H9 (cell line): Measurements from ENCODE around the gene DEGS2. TPM values are rescaled to one million over a fixed set of nuclear protein-coding genes. Genes with fewer than 3 reads are reported as not detected.

Experiments
- DNase-seq: peaks from one replicate; pipeline ENCODE4 v3.0.0-alpha.2; 2017
- H2AFZ ChIP-seq: one replicate; pipeline ENCODE4 v1.6.1; 2013; ENCODE audit warnings: mild to moderate bottlenecking, low read length, control low read depth, moderate library complexity
- H2AK5ac ChIP-seq: 2 replicates; pipeline ENCODE4 v1.6.1; 2013; ENCODE audit warnings: low read length, control low read depth, mixed read lengths; ENCODE audit not compliant: insufficient read length
- H2BK120ac ChIP-seq: one replicate; pipeline ENCODE4 v1.6.1; 2013; ENCODE audit warnings: low read depth, mild to moderate bottlenecking, low read length, control low read depth, inconsistent platforms; ENCODE audit not compliant: poor library complexity, severe bottlenecking
- H2BK12ac ChIP-seq: 2 replicates; pipeline ENCODE4 v1.6.1; 2013; ENCODE audit warnings: low read length, control low read depth, mixed read lengths, low read depth; ENCODE audit not compliant: insufficient read length
- H2BK15ac ChIP-seq: 2 replicates; pipeline ENCODE4 v1.6.1; 2013; ENCODE audit warnings: low read depth, low read length, control low read depth
- H2BK20ac ChIP-seq: one replicate; pipeline ENCODE4 v1.6.1; 2013; ENCODE audit warnings: low read depth, mild to moderate bottlenecking, low read length, control low read depth, inconsistent platforms; ENCODE audit not compliant: poor library complexity, severe bottlenecking
- H2BK5ac ChIP-seq: 2 replicates; pipeline ENCODE4 v1.6.1; 2013; ENCODE audit warnings: low read length, control low read depth, mixed read lengths; ENCODE audit not compliant: insufficient read length
- H3K14ac ChIP-seq: 2 replicates; pipeline ENCODE4 v1.6.1; 2013; ENCODE audit warnings: low read length, control low read depth; ENCODE audit not compliant: insufficient read depth
- H3K18ac ChIP-seq: 2 replicates; pipeline ENCODE4 v1.6.1; 2013; ENCODE audit warnings: low read depth, mild to moderate bottlenecking, mixed read lengths, low read length, control low read depth; ENCODE audit not compliant: insufficient read length
- H3K23ac ChIP-seq: 2 replicates; pipeline ENCODE4 v1.6.1; 2013; ENCODE audit warnings: low read length, control low read depth, mixed read lengths, low read depth; ENCODE audit not compliant: insufficient read length
- H3K23me2 ChIP-seq: 2 replicates; pipeline ENCODE4 v1.6.1; 2013; ENCODE audit warnings: low read depth, mild to moderate bottlenecking, mixed read lengths, low read length, control low read depth; ENCODE audit not compliant: insufficient read length, poor library complexity, severe bottlenecking
- H3K27ac ChIP-seq: 2 replicates; pipeline ENCODE4 v1.5.1; 2013; ENCODE audit warnings: low read length, control low read depth, mixed read lengths, low read depth; ENCODE audit not compliant: insufficient read length
- H3K27me3 ChIP-seq: 2 replicates; pipeline ENCODE4 v1.6.1; 2013; ENCODE audit warnings: low read length, control low read depth, inconsistent platforms; ENCODE audit not compliant: insufficient read depth
- H3K4ac ChIP-seq: 2 replicates; pipeline ENCODE4 v1.6.1; 2013; ENCODE audit warnings: low read depth, mild to moderate bottlenecking, control low read depth, inconsistent platforms, low read length, moderate library complexity
- H3K4me1 ChIP-seq: 2 replicates; pipeline ENCODE4 v1.6.1; 2013; ENCODE audit warnings: low read length, control low read depth, inconsistent platforms; ENCODE audit not compliant: insufficient read depth
- H3K4me2 ChIP-seq: 2 replicates; pipeline ENCODE4 v1.6.1; 2013; ENCODE audit warnings: low read length, control low read depth, mixed read lengths; ENCODE audit not compliant: insufficient read length, insufficient read depth
- H3K56ac ChIP-seq: 2 replicates; pipeline ENCODE4 v1.6.1; 2013; ENCODE audit warnings: low read depth, mild to moderate bottlenecking, mixed read lengths, low read length, control low read depth; ENCODE audit not compliant: insufficient read length
- H3K79me1 ChIP-seq: 2 replicates; pipeline ENCODE4 v1.6.1; 2013; ENCODE audit warnings: low read depth, mild to moderate bottlenecking, moderate library complexity, low read length, control low read depth, inconsistent platforms; ENCODE audit not compliant: insufficient read depth, poor library complexity, severe bottlenecking
- H3K79me2 ChIP-seq: 2 replicates; pipeline ENCODE4 v1.6.1; 2013; ENCODE audit warnings: low read length, control low read depth, inconsistent platforms; ENCODE audit not compliant: insufficient read depth
- H3K9ac ChIP-seq: 2 replicates; pipeline ENCODE4 v1.6.1; 2013; ENCODE audit warnings: low read length, control low read depth, mixed read lengths; ENCODE audit not compliant: insufficient read length; ENCODE audit errors: extremely low read depth
- H3K9me3 ChIP-seq: one replicate; pipeline ENCODE4 v1.6.1; 2013; ENCODE audit warnings: low read depth, low read length, inconsistent platforms; ENCODE audit not compliant: control insufficient read depth
- H3T11ph ChIP-seq: one replicate; pipeline ENCODE4 v1.6.1; 2013; ENCODE audit warnings: mild to moderate bottlenecking, low read length, control low read depth, inconsistent platforms
- H4K20me1 ChIP-seq: one replicate; pipeline ENCODE4 v1.6.1; 2013; ENCODE audit not compliant: control insufficient read depth, insufficient read length, insufficient read depth
- H4K5ac ChIP-seq: 2 replicates; pipeline ENCODE4 v1.6.1; 2013; ENCODE audit warnings: low read depth, mild to moderate bottlenecking, mixed read lengths, low read length, control low read depth; ENCODE audit not compliant: insufficient read length
- H4K8ac ChIP-seq: replicated peaks from 2 replicates; pipeline ENCODE4 v1.6.1; 2013; ENCODE audit warnings: low read length, control low read depth, mixed read lengths, low read depth; ENCODE audit not compliant: insufficient read length
- H4K91ac ChIP-seq: 2 replicates; pipeline ENCODE4 v1.6.1; 2013; ENCODE audit warnings: low read depth, mild to moderate bottlenecking, moderate library complexity, mixed read lengths, low read length, control low read depth; ENCODE audit not compliant: insufficient read length
- H3K27ac Mint-ChIP-seq, 3 experiments: 2 replicates in 2 of 3; 3 replicates in 1 of 3; pipeline ENCODE4 v1.8.0; 2020 to 2021; ENCODE audit warnings: mixed read lengths in 3 of 3, mild to moderate bottlenecking in 1 of 3, moderate library complexity in 1 of 3
- H3K27me3 Mint-ChIP-seq: 2 replicates; pipeline ENCODE4 v1.8.0; 2021; ENCODE audit warnings: low read depth, mild to moderate bottlenecking, moderate library complexity, mixed read lengths
- H3K36me3 Mint-ChIP-seq, 3 experiments: 2 replicates in 2 of 3; 3 replicates in 1 of 3; pipeline ENCODE4 v1.8.0; 2020 to 2021; ENCODE audit warnings: low read depth in 3 of 3, mixed read lengths in 3 of 3; ENCODE audit not compliant: insufficient read depth in 1 of 3
- H3K4me1 Mint-ChIP-seq, 2 experiments: 2 replicates each; pipeline ENCODE4 v1.8.0; 2020; ENCODE audit warnings: mixed read lengths in 2 of 2
- H3K4me3 Mint-ChIP-seq, 2 experiments: 2 replicates in 1 of 2; 3 replicates in 1 of 2; pipeline ENCODE4 v1.8.0; 2020 to 2021; ENCODE audit warnings: mild to moderate bottlenecking in 2 of 2, mixed read lengths in 2 of 2, moderate library complexity in 1 of 2
- H3K9me3 Mint-ChIP-seq, 2 experiments: 2 replicates in 1 of 2; 3 replicates in 1 of 2; pipeline ENCODE4 v1.8.0; 2020; ENCODE audit warnings: mild to moderate bottlenecking in 2 of 2, mixed read lengths in 2 of 2, moderate library complexity in 1 of 2
- CTCF ChIP-seq: fragments of 200-600 bp; sonication (generic); conservative IDR thresholded peaks from 3 replicates; pipeline ENCODE4 v1.8.0; 2021; ENCODE audit warnings: antibody characterized with exemption, mild to moderate bottlenecking
- WGBS: extraction: QIAGEN DNeasy Blood & Tissue Kit; methylation state at CpG from one replicate; pipeline ENCODE4 v1.1.7; 2013; ENCODE audit warnings: missing lambda C conversion rate, low lambda C conversion rate, mixed read lengths; ENCODE audit not compliant: insufficient read length; ENCODE audit errors: extremely low coverage; 5-methylcytosine and 5-hydroxymethylcytosine counted together
- total RNA-seq: library from RNA; stranded (reverse); gene quantifications from 2 replicates; pipeline ENCODE4 v1.2.1, GENCODE V29; 2021

Gene DEGS2
- total RNA-seq, 1 experiment from 2014 or later = 0.72 TPM

DNA sequence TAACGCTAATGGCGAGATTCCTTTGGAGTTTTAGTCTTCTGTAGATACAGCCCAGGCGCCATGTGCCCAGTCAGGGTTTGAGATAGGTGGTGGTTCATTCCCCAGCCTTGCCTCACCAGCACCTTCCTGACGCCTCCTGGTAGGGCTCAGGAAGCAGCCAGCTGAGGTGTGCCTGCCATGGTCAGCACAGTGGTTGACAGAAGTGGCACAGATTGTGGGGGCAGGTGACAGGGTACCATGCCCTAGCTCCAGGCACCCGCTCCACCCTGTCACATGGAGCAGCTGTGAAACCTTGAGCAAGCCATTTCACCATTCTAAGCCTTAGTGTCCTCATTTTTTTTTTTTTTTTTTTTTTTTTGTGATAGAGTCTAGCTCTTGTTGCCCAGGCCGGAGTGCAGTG lies 48.6 kb downstream of the DEGS2 start:
- no peaks in the 10 kb centered on the region for H3K9me3 ChIP-seq
- no peak overlapping the region for H3T11ph ChIP-seq
- no peak overlapping the region for H3K18ac ChIP-seq
- H3K79me1 ChIP-seq = no peaks in the 10 kb centered on the region
- H4K20me1 ChIP-seq = peaks cover 2% of the 10 kb centered on the region
- H3K9me3 Mint-ChIP-seq = no peaks in the 10 kb centered on the region
- H2BK120ac ChIP-seq = no peak overlapping the region
- no peak overlapping the region for H2BK15ac ChIP-seq
- H2BK12ac ChIP-seq = no peak overlapping the region
- no CpG with 5 or more reads among the region's 6 CpGs for WGBS
- no peak overlapping the region for H2AK5ac ChIP-seq
- no peak overlapping the region for H3K4me3 Mint-ChIP-seq
- no peak overlapping the region for H4K91ac ChIP-seq
- H3K27ac Mint-ChIP-seq = no peak overlapping the region
- peaks cover 23 to 28% of the 10 kb centered on the region in 2 experiments for H3K4me1 Mint-ChIP-seq
- no peak overlapping the region for H4K5ac ChIP-seq
- no peak overlapping the region for H3K9ac ChIP-seq
- H3K4me1 ChIP-seq = no peaks in the 10 kb centered on the region
- H3K56ac ChIP-seq = no peak overlapping the region
- H3K23me2 ChIP-seq = no peaks in the 10 kb centered on the region
- H3K36me3 Mint-ChIP-seq = no peaks in the 10 kb centered on the region; a peak in 1 of 7 replicates
- H3K4me2 ChIP-seq = no peak overlapping the region
- no peak overlapping the region for H3K23ac ChIP-seq
- H3K27me3 Mint-ChIP-seq = no peaks in the 10 kb centered on the region
- H2BK20ac ChIP-seq = no peak overlapping the region
- no peak overlapping the region for H4K8ac ChIP-seq
- no peaks in the 10 kb centered on the region for H3K27me3 ChIP-seq
- no peak for DNase-seq
- H3K79me2 ChIP-seq = no peaks in the 10 kb centered on the region
- no peak overlapping the region for H3K27ac ChIP-seq
- no peak overlapping the region for H2AFZ ChIP-seq
- H3K4ac ChIP-seq = no peak overlapping the region
- no peak overlapping the region for H3K14ac ChIP-seq
- H2BK5ac ChIP-seq = no peak overlapping the region
- TF ChIP-seq CTCF = no peak
